ELF-1 (cell line): ENCODE results near the gene GPR137B.
"Not testable (repeated sequence)": the region's sequence is repeated elsewhere in the genome, so short reads cannot be mapped to it uniquely, and the experiment has no call there.

Experiments
- DNase-seq: peaks from one replicate; pipeline ENCODE4 v3.0.0-alpha.2; 2016; ENCODE audit warnings: low read depth, low spot score

The GPR137B gene

DNA sequence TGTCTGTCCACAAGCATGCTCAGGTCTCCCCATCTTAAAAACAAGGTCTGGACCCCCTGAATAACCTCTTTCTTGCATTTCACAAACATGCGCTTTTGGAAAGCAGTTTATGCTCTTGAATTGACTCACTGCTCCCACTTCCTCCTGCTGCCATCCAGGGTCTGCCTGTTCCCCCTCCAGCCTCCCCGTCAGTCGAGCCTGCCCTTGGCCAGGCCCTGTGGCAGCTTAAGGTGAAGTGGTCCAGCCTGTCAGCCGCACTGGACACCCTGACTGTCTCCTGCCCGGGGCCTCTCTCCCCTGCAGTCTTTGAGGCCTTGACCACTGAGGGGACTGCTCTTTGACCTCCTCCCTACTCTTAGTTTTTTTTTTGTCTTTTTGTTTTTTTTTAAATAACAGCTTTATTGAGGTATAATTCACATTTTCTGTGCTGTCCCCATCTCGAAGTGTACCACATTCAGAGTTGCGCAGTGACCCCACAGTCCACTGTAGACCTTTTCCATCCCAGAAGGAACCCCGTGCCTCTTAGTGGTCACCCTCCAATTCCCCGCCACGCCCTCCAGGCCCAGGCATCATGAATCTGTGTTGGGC, 18.3 kb downstream of the GPR137B start:
- no peak for DNase-seq

DNA sequence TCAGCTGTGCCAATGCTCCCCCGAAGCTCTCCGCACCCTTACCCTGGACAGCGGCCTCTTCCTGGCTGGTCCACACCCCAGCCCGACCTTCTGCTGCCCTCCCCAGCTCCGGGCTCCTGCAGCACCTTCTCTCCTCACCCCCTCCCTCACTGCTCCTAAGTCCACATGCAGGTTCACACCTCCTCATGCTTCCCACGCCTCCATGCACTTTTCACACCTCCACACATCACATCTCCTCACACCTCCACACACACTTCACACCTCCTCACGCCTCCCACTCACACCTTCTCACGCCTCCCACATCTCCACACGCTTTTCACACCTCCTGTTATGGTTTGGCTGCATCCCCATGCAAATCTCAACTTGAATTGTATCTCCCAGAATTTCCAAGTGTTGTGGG, 18.9 kb downstream of the GPR137B start:
- DNase-seq: no peak

DNA sequence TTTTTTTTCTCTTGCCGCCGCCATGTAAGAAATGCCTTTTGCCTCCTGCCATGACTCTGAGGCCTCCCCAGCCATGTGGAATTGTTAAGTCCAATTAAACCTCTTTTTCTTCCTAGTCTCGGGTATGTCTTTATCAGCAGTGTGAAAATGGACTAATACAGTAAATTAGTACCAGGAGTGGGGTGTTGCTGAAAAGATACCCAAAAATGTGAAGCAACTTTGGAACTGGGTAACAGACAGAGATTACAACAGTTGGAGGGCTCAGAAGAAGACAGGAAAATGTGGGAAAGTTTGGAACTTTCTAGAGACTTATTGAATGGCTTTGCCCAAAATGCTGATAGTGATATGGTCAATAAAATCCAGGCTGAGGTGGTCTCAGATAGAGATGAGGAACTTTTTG, 19.4 kb downstream of the GPR137B start:
- not testable (repeated sequence) for DNase-seq

DNA sequence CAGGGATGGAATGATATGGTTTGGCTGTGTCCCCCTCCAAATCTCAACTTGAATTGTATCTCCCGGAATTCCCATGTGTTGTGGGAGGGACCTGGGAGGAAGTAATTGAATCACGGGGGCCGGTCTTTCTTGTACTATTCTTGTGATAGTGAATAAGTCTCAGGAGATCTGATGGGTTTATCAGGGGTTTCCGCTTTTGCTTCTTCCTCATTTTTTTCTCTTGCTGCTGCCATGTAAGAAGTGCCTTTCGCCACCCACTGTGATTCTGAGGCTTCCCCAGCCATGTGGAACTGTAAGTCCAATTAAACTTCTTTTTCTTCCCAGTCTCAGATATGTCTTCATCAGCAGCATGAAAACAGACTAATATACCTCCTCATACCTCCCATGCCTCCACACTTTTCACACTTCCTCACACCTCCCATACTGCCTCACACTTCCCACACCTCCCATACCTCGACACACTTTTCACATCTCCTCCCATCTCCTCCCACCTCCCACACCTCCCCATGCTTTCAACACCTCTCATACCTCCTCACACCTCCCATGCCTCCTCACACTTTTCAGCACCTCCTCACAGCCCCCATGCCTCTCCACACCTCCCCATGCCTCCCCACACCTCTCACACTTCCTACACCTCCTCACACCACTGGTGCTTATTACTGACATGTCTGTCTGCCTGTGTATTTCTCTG, 21.3 kb downstream of the GPR137B start:
- DNase-seq: no peak

DNA sequence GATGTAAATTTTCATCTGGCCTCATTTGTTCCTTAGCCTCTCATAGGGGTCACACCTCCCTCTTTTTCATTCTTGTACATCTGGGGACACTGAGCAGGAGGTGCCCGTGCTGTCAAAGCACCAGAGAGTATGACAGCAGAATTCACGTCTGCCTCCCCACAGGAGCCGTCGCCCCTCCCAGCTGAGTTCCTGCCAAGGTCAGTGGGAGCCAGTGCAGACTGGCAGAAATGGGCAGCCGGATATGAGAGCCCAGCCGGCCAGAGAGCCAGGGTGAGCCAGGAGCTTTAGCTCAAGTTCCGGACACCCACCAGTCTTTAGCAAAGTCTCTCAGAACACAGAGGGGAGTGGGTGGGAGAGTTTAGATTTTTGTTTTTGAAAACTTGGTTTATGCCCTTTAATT, 21.9 kb downstream of the GPR137B start:
- no peak for DNase-seq

DNA sequence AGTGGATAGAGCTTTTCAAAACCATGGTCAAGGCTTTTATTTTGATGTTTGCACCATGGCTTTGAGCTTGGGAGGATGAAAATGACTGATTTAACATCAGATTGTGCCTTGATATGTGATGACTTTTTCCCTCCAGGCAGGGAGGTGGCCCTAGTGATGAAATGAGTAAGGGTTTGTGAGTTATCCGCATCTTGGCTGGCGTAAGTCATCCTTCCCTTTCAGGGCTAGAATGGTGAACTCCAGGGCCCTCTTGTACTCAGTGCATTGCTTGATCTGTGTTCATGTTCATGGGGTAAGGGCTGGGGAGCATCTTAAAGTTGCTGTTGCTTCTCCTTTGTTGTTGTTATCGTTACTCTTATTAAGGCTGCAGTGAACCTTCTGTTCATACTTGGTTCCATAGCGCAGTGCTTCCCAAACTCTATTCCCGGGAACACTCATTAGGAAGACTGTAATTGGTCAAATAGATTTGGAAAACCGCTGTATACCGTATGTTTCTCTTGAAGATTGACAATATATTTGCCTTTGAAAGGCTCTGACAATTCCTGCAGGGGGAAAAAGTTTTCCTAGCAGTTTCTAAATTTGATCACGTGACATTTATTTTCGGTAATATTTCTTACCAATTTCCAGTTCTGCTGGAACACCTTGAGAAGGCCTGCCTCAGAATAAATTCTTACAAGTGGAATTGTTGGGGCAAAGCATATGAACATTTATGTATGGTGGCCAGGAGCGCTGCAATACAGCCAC, 23.1 kb downstream of the GPR137B start:
- no peak for DNase-seq

DNA sequence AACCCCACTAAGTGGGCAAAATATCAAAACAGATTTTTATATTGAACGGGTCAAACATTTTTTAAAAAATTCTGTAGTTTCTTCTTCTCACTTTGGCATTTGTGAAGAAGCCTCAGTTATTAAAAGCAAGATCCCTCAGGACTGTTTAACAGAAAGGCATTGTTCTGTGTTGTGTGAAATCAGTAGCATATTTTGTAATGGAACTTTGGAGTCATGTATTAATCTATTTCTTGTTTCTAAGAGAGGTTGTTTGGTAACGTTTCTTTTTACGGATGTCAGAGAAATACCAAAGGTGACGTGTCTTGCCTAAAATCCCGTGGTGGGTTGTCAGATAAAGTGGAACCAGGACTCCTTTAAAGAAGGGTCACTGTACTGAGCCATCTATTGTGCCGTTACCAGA, 23.7 kb downstream of the GPR137B start:
- no peak for DNase-seq

DNA sequence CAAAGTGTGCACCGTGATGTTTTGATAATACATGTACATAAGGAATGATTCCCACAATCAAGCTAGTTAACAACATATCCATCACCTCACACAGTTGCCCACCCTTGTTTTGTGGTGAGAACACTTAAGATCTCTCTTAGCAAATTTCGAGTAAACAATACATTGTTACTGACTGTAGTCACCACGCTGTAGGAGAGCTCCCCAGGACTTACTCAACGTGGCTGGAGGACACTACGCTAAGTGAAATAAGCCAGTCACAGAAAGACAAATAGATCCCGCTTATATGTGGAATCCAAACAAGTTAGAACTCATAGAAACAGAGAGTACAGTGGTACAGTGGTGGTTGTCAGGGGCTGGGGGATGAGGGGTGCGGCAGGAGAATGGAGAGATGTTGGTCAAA, 24.8 kb downstream of the GPR137B start:
- DNase-seq: no peak

DNA sequence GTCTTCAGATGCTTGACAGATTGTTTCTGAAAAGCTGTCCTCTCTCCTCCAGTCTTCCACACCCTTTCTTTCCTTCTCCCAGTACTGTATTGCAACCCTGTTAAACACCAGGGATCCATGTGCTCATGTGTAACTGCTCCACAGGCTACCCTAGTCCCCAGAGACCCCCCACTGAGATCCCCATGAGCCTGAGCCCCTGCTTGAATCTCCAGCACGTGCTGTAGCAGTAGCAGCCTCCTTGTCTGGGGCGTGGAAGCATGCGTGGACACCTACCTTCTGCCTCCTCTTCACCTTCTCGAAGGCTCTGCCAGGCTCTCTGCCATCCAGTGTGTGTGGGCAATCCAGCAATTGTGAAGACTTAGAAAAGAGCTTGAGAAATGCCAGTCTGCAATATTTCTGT, 25.2 kb downstream of the GPR137B start:
- no peak for DNase-seq

DNA sequence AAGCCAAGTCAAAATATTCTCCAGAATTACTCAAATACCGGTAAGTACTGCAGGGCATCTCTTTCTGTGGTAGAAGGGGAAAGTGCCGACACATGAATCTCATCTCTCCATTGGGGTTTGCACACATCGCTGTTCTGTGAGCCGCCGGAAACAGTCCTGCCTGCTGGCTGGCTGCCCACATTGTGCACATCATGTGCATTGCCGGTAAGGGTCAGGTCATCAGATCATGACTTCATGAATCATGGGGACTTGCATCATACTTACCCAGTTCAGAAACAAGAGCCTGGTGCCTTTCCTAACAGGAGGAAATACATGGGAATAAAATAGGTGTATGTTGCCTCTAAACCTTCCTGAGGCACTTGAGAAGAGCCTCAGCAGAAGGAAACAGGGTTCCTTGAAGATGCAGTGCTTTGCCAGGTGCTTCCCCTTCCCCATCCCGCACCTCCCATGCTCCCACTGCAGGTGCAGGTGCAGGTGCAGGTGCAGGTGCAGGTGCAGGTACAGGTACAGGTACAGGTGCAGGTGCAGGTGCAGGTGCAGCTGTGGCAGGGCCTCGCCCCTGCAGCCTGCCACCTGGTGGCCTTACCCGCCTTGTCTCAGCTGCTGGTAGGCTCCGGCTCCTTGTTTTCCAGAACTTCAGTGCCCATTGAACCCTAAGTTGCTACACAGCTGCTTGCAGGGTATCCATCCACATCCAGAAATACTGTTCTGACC, 26.5 kb downstream of the GPR137B start:
- no peak for DNase-seq

DNA sequence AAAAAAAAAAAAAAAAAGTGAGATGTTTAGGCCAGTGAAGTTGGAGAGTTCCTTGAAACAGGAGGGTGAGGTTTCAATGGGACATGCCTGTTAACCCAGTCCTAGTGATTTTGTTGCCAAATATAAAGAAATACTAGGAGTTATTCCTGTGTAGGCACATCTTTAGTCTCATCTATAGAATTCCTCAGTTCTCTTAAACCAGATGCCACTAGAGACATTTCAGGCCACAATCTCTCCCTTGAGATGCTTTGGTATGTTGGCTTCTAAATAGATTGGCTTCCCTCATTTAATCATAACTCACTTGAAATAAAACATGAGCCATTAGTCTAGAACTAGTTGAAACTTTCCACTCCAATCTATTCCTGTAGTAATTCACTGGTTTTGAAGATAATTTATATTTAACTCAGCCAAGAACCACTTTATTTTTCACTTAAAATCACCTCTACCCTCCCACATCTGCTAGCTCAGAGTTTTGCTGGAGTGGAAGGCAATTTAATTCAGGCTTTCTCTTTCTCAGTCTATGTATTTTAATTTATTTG, 29.8 kb downstream of the GPR137B start:
- no peak for DNase-seq

DNA sequence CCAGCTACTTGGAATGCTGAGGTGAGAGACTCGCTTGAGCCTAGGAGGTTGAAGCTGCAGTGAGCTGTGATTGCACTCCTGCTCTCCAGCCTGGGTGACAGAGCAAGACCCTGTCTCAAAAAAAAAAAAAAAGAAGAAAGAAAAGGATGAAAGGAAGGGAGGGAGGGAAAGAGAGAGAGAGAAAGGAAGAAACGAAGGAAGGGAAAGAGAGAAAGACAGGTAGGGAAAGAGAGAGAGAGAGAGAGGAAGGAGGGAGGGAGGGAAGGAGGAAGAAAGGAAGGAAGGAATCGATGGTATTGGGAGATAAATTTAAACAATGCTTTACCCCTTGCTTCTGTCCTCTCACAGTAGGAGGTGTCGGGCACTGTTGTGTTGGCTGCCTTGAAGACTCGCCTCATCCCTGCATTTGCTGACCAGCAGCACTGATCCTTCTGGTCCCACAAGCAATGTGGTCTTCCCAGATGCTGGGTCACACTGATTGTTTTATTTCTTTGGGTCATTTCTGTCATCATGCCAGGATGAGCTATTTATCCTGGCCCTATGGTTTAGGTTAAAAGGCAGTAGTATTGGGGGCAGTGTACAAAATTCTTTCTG, 30.9 kb downstream of the GPR137B start:
- DNase-seq: peak; percentile 29

DNA sequence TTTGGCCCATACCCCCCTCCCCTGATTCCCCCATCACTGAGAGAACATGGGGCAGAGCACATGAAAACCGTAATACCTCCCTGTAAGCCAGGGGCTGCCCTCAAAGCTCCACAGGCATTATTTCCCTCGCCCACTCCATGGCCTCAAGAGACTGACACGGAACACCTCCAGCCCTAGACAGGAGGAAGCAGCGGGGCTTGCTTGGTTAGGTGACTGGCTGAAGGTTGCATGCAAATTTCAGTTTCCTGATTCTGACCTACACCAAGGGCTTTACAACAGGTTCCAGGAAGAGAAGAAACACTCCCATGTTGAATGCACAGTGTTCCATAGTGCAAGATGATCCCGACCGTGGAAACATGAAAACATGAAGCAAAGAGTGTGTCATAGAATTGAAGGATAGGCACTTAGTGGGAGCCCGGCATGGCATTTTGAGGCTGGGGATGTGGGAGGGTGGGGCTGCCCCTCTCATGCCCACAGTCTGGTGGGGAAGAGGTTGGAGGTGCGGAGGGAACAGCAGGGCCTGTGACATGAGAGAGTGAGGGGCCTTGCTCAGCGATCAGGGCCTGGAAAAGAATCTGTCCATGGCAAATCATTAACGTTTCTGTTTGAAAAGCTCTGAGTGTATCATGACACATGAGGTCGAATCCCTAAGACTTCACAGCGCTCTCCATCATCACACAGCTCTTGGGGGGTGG, 33.5 kb downstream of the GPR137B start:
- DNase-seq: no peak

DNA sequence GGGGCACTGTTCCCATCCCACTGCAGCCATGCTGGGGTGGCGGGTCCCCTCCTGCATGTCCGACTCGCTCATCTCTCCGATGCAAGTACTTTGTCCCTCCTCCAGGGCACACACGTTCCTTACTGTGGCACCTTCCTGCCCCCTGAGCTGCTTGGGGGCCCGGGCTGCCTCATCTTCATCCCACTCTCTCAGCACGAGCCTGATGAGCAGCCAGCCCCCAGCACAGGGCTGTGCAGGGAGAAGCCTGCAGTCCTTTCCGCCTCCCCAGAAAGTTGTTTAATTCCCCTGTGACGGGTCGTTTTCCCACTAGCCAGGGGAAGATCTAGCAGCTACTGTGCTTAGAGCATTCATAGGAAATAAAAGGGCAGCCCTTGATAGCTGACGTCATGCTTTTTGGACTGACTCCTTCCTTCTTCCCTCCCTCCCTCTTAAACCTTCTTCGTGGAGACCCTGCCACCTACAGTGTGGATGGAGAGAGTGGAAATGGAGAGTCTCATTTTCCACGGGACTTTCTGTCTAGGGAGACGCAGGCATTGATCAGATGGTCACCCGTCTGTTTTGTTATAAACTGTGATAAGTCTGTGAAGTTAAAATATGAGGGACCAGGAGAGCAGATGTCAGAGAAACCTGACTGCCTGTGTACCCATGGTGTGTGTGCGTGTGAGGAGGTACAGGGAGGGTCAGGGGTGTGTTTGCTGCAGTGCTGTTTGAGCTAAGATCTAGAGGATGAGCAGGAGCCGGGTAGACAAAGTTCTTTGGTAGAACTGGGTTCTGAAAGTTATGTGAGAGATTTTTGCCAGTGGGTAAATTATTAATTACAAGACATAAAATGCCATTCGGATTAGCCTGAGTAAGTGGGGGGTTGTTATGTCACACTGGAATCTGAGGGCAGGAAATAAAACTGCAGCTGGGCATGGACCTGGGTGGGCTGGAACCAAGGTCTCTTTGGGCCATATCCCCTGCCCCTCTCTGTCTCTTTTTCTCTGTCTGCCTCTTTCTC, 34.3 kb downstream of the GPR137B start:
- no peak for DNase-seq

DNA sequence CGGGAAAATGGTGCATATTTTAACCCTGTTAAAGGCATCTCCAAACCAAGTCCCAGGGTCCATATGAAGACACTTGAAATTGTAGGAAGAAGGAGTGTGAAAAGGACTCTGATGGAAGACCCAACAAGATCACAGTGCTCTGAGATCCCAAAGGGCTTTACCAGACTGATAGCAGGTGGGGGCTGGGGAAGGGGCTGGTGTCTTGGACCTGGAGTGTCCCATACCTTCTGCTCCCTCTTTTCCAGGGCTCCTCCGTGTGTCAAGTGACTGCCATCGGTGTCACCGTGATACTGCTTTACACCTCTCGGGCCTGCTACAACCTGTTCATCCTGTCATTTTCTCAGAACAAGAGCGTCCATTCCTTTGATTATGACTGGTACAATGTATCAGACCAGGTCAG, 37.3 kb downstream of the GPR137B start:
- DNase-seq: no peak

DNA sequence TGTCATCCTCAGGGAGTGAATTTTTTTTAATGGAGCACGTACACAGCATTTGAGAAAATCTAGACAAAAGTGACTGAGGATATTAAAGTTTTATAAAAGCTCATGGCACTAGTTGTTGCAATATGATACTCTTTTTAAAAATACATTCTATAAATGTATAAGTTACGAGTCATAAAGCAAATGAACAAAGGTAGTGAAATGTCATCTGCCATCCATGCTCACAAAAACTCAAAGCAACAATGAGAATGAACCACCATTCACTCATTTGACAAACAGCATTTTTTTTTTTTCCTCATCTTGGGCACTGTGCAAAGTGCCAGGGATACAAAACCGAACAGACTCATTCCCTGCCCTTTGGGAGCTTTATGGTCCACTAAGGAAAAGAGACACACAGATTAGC, 38.7 kb downstream of the GPR137B start:
- no peak for DNase-seq

DNA sequence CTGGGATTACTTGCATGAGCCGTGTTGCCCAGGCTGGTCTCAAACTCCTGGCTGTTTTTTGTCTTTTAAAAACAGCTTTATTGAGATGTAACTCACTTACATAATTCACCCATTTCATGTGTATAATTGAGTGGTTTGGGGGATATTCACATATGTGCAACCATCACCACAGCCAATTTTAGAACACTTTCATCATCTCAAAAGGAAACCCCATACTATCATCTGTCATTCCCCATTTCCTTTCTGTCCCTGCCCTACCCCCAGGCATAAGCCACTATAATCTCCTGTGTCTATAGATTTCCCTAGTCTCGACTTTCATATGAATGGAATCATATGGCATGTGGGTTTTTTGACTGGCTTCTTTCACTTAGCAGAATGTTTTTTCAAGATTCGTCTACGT, 43.3 kb downstream of the GPR137B start:
- DNase-seq: no peak

DNA sequence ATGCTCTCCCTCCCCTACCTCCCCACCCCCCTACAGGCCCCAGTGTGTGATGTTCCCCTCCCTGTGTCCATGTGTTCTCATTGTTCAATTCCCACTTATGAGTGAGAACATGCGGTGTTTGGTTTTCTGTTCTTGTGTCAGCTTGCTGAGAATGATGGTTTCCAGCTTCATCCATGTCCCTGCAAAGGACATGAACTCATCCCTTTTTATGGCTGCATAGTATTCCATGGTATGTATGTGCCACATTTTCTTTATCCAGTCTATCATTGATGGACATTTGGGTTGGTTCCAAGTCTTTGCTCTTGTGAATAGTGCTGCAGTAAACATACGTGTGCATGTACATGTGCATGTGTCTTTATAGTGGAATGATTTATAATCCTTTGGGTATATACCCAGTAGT, 44.1 kb downstream of the GPR137B start:
- not testable (repeated sequence) for DNase-seq

DNA sequence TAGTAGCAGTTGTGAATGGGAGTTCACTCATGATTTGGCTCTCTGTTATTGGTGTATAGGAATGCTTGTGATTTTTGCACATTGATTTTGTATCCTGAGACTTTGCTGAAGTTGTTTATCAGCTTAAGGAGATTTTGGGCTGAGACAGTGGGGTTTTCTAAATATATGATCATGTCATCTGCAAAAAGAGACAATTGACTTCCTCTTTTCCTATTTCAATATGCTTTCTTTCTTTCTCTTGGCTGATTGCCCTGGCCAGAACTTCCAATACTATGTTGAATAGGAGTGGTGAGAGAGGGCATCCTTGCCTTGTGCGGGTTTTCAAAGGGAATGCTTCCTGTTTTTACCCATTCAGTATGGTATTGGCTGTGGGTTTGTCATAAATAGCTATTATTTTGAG, 45.7 kb downstream of the GPR137B start:
- DNase-seq: not testable (repeated sequence)

DNA sequence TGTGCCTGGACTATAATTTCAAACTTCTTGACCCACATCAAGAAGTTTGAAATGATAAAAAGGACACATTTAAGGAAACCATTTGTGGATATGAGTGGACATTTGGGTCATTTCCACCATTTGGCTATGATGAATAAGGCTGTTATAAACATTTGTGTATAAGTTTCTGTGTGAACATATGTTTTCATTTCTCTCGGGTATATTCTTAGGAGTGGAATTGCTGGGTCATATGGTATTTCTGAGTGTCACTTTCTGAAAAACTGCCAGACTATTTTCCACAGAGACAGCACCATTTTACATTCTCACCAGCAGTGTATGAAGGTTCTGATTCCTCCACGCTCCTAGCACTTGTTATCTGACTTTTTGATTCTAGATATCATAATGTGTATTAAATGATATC, 50.8 kb downstream of the GPR137B start:
- DNase-seq: no peak
